Aorta (tissue), 5 donors: ENCODE measurements around the gene INO80C. TPM values are rescaled to one million over a fixed set of nuclear protein-coding genes. Genes with fewer than 3 reads are reported as not detected.
A peak's percentile ranks its signal among the peaks of the same experiment; 100 is the strongest.

Source experiments
- ATAC-seq: fragments of 200-7000 bp; cut with Tn5 transposase; one replicate; pipeline ENCODE4 v1.9.1; 2022; ENCODE audit warnings: moderate library complexity; ENCODE audit not compliant: low FRiP score
- DNase-seq, 2 donors: peaks; one replicate each; pipeline ENCODE4 v3.0.0-alpha.2; 2020
- H3K27ac ChIP-seq, 2 donors: one replicate each; pipeline ENCODE4 v1.5.1; 2013; ENCODE audit warnings: low read length in 2 of 2, mild to moderate bottlenecking in 2 of 2, moderate library complexity in 2 of 2, control low read depth in 1 of 2, inconsistent platforms in 1 of 2, low read depth in 1 of 2
- H3K27me3 ChIP-seq, 2 donors: one replicate each; pipeline ENCODE4 v1.6.1; 2013; ENCODE audit warnings: control low read depth in 1 of 2, low read length in 1 of 2, mild to moderate bottlenecking in 1 of 2, moderate library complexity in 1 of 2; ENCODE audit not compliant: insufficient read depth in 2 of 2, control insufficient read depth in 1 of 2
- H3K36me3 ChIP-seq, 2 donors: one replicate each; pipeline ENCODE4 v1.6.1; 2013; ENCODE audit warnings: control low read depth in 1 of 2, low read length in 1 of 2, mild to moderate bottlenecking in 1 of 2; ENCODE audit not compliant: insufficient read depth in 2 of 2, control insufficient read depth in 1 of 2
- H3K4me1 ChIP-seq, 2 donors: one replicate each; pipeline ENCODE4 v1.6.1; 2013; ENCODE audit warnings: low read length in 2 of 2, control low read depth in 1 of 2, mild to moderate bottlenecking in 1 of 2, moderate library complexity in 1 of 2; ENCODE audit not compliant: insufficient read depth in 2 of 2, control insufficient read depth in 1 of 2
- H3K4me3 ChIP-seq, 2 donors: one replicate each; pipeline ENCODE4 v1.5.1; 2013; ENCODE audit warnings: low read length in 2 of 2, control low read depth in 1 of 2, mild to moderate bottlenecking in 1 of 2
- H3K9me3 ChIP-seq: one replicate; pipeline ENCODE4 v1.6.1; 2013; ENCODE audit warnings: mild to moderate bottlenecking, low read length; ENCODE audit not compliant: control insufficient read depth
- WGBS, 2 donors: extraction: QIAGEN DNeasy Blood & Tissue Kit; methylation state at CpG; one replicate each; pipeline ENCODE4 v1.1.7; 2013; 5-methylcytosine and 5-hydroxymethylcytosine counted together
- intact Hi-C, 2 donors: fragments of 100-400 bp; cut with DNase I; formaldehyde crosslinking; loops; one replicate each; pipeline versions ENCODE4 v1.14.2 to v1.15.0; 2022
- polyA plus RNA-seq, 2 donors: library from polyadenylated mRNA; stranded (reverse); fragments of 200-250 nt; gene quantifications; one replicate each; pipeline ENCODE4 v1.2.3, GENCODE V29; 2013
- total RNA-seq, 2 donors: library from RNA; stranded (reverse); fragmentation: NEBNext Ultra II Directional; extraction: Animal tissue kit (Norgen Biotek cat#: 25700); gene quantifications; one replicate each; pipeline ENCODE4 v1.2.1, GENCODE V29; 2021
- donor health status: healthy with polysubstance abuse.
- donor health status: Bipolar disorder and iron deficiency.
- donor health status: DM: no; HTN: no; CAD: no.
- donor health status: DM: no; HTN: no; CAD: no.
- donor health status: DM: yes; HTN: yes; CAD: no.

INO80C gene
- total and polyA plus RNA-seq, 4 donors = 16.8 to 23.1 (median 18.8) TPM

- DNase-seq (no peak), ATAC-seq (no peak)
- no peaks in the 10 kb centered on the region for H3K9me3 ChIP-seq
- H3K27ac ChIP-seq = no peak overlapping the region
- H3K27me3 ChIP-seq = no peaks in the 10 kb centered on the region
- intact Hi-C loops = no loop called here
- no peaks in the 10 kb centered on the region for H3K36me3 ChIP-seq
- H3K4me3 ChIP-seq = no peak overlapping the region
- WGBS, 2 donors = 82 to 97% methylated on average over 5 of the region's 5 CpGs
- no peaks in the 10 kb centered on the region for H3K4me1 ChIP-seq
Observed at GRCh38 chr18:35508030-35508429, 10.3 kb upstream of the INO80C start.

GRCh38 chr18:35507623-35508022 is 9.9 kb upstream of the INO80C start:
- no peak overlapping the region for H3K27ac ChIP-seq
- intact Hi-C loops = no loop called here
- ATAC-seq (no peak), DNase-seq (no peak)
- no peaks in the 10 kb centered on the region for H3K9me3 ChIP-seq
- WGBS, 2 donors = 85 to 87% methylated on average over 3 of the region's 3 CpGs
- no peaks in the 10 kb centered on the region for H3K36me3 ChIP-seq
- H3K4me3 ChIP-seq = no peak overlapping the region
- no peaks in the 10 kb centered on the region for H3K27me3 ChIP-seq
- no peaks in the 10 kb centered on the region for H3K4me1 ChIP-seq

GRCh38 chr18:35507192-35507591 is 9.4 kb upstream of the INO80C start:
- WGBS, 2 donors = 81 to 82% methylated on average over 3 of the region's 3 CpGs
- H3K27me3 ChIP-seq = no peaks in the 10 kb centered on the region
- no peak for DNase-seq
- H3K4me3 ChIP-seq = no peak overlapping the region
- no peak for ATAC-seq
- no peaks in the 10 kb centered on the region for H3K4me1 ChIP-seq
- intact Hi-C loops = no loop called here
- H3K36me3 ChIP-seq = no peaks in the 10 kb centered on the region
- H3K9me3 ChIP-seq = no peaks in the 10 kb centered on the region
- no peak overlapping the region for H3K27ac ChIP-seq

- no peak overlapping the region for H3K27ac ChIP-seq
- ATAC-seq (no peak), DNase-seq (no peak)
- intact Hi-C loops = no loop called here
- H3K36me3 ChIP-seq = no peaks in the 10 kb centered on the region
- H3K9me3 ChIP-seq = no peaks in the 10 kb centered on the region
- H3K27me3 ChIP-seq = no peaks in the 10 kb centered on the region
- no peak overlapping the region for H3K4me3 ChIP-seq
- 4 to 12% methylated on average over 5 of the region's 5 CpGs for WGBS, 2 donors
- no peaks in the 10 kb centered on the region for H3K4me1 ChIP-seq
Observed at GRCh38 chr18:35506024-35506712, 8.4 kb upstream of the INO80C start.

- Histone ChIP-seq H3K4me3 (no peak overlapping the region), H3K4me1 (no peaks in the 10 kb centered on the region), H3K27ac (no peak overlapping the region), H3K27me3 (no peaks in the 10 kb centered on the region), H3K36me3 (no peaks in the 10 kb centered on the region), H3K9me3 (no peaks in the 10 kb centered on the region)
- ATAC-seq (no peak), DNase-seq (no peak)
- intact Hi-C loops = no loop called here
- WGBS, 2 donors = 95 to 96% methylated on average over 4 of the region's 4 CpGs
Observed at GRCh38 chr18:35504996-35505395, 7.2 kb upstream of the INO80C start.

- no peaks in the 10 kb centered on the region for H3K27me3 ChIP-seq
- H3K4me3 ChIP-seq = no peak overlapping the region
- 94 to 100% methylated on average over 3 of the region's 3 CpGs for WGBS, 2 donors
- H3K27ac ChIP-seq = no peak overlapping the region
- ATAC-seq (no peak), DNase-seq (no peak)
- no peaks in the 10 kb centered on the region for H3K4me1 ChIP-seq
- no peaks in the 10 kb centered on the region for H3K36me3 ChIP-seq
- no peaks in the 10 kb centered on the region for H3K9me3 ChIP-seq
- intact Hi-C loops = no loop called here
Observed at GRCh38 chr18:35502052-35502451, 4.3 kb upstream of the INO80C start.

GRCh38 chr18:35501369-35501768 is 3.6 kb upstream of the INO80C start:
- DNase-seq = no peak
- Histone ChIP-seq H3K4me1 (peaks cover 0 to 2% of the 10 kb centered on the region in 2 donors), H3K27ac (no peak overlapping the region), H3K9me3 (no peaks in the 10 kb centered on the region), H3K27me3 (no peaks in the 10 kb centered on the region), H3K4me3 (no peak overlapping the region), H3K36me3 (no peaks in the 10 kb centered on the region)
- WGBS, 2 donors = 78 to 80% methylated on average over 7 of the region's 7 CpGs
- no peak for ATAC-seq
- intact Hi-C loops = no loop called here

GRCh38 chr18:35500113-35500512 is 2.4 kb upstream of the INO80C start:
- whole genome bisulfite sequencing, 2 donors = 59 to 75% methylated on average over 3 of the region's 3 CpGs
- peaks cover 2% of the 10 kb centered on the region in 2 donors for H3K4me1 ChIP-seq
- no peak for DNase-seq
- intact Hi-C loops = no loop called here
- no peak for ATAC-seq
- H3K27ac ChIP-seq = no peak overlapping the region
- H3K27me3 ChIP-seq = no peaks in the 10 kb centered on the region
- H3K4me3 ChIP-seq = no peak overlapping the region
- no peaks in the 10 kb centered on the region for H3K36me3 ChIP-seq
- H3K9me3 ChIP-seq = no peaks in the 10 kb centered on the region

GRCh38 chr18:35497027-35497369 is 762 bp downstream of the INO80C start:
- WGBS, 2 donors = 0 to 2% methylated on average over 5 of the region's 5 CpGs
- intact Hi-C loops = loop anchor here in 1 of 2 donors (1.0 to 5.0 kb wide), 3 partner anchors 35 to 90 kb away; partner anchors contain the start of gene GALNT1

More at GRCh38 chr18:35497027-35497369, 762 bp downstream of the INO80C start:
- H3K36me3 ChIP-seq = no peaks in the 10 kb centered on the region
- peak; percentile 49 for ATAC-seq
- H3K4me3 ChIP-seq = peak overlapping the region; percentile 21 to 38
- H3K9me3 ChIP-seq = no peaks in the 10 kb centered on the region
- H3K27me3 ChIP-seq = no peaks in the 10 kb centered on the region
- H3K4me1 ChIP-seq = peaks cover 2% of the 10 kb centered on the region in 2 donors
- H3K27ac ChIP-seq = peak overlapping the region; percentile 41 to 57
- DNase-seq = no peak
